GF-D8 (cell line): ENCODE data around the gene RNU2-1.
"Not testable (repeated sequence)": the region's sequence is repeated elsewhere in the genome, so short reads cannot be mapped to it uniquely, and the experiment has no call there.

ENCODE experiments used
- DNase-seq: peaks from one replicate; lab custom pipeline; 2025; lab: John Stamatoyannopoulos, UW

RNU2-1 gene

DNA sequence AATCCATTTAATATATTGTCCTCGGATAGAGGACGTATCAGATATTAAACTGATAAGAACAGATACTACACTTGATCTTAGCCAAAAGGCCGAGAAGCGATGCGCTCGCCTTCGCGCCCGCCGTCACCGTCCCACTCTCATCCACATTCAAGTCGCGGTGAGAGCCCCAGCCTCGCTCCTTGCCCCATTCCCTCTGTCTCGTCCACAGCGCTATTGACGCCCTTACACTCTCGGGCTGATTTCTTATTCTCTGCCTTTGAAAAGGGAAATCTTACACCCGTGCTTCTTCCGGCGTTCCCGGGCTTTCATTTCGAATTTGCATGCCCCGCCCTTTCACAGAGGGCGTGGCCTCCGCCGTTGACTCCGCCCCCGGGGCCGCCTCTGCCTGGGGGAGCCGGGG lies at the start of gene RNU2-1:
RNU2-1 (minus strand) TSS at position 101 of the 400 bp plus-strand sequence.
- not testable (repeated sequence) for DNase-seq

DNA sequence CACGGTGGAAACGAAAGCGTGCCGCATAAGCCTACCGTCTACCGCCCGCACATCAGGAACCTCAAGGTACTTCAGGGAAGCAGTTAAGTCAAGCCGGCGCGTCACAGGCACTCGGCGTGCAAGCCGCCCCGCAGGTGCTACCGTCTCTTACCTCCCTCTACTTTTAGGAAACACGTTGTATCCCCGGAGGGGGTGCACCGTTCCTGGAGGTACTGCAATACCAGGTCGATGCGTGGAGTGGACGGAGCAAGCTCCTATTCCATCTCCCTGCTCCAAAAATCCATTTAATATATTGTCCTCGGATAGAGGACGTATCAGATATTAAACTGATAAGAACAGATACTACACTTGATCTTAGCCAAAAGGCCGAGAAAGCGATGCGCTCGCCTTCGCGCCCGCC lies 39.1 kb upstream of the RNU2-1 start:
- DNase-seq, result not testable (repeated sequence)

DNA sequence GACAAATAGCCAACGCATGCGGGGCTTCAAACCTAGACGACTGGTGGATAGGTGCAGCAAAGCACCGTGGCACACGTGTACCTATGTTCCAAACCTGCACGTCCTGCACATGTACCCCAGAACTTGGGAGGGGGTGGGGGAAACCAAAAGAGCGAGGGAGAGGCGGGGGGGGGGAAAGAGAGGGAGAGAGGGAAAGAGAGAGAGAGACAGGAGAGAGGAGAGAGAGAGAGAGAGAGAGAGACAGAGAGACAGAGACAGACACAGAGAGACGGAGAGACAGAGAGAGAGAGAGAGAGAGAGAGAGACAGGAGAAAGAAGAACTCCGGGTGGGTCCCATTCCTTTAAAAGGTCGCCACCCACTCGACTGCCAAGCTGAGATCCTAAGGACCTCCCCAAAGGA lies 38.7 kb upstream of the RNU2-1 start:
- DNase-seq, result not testable (repeated sequence)

DNA sequence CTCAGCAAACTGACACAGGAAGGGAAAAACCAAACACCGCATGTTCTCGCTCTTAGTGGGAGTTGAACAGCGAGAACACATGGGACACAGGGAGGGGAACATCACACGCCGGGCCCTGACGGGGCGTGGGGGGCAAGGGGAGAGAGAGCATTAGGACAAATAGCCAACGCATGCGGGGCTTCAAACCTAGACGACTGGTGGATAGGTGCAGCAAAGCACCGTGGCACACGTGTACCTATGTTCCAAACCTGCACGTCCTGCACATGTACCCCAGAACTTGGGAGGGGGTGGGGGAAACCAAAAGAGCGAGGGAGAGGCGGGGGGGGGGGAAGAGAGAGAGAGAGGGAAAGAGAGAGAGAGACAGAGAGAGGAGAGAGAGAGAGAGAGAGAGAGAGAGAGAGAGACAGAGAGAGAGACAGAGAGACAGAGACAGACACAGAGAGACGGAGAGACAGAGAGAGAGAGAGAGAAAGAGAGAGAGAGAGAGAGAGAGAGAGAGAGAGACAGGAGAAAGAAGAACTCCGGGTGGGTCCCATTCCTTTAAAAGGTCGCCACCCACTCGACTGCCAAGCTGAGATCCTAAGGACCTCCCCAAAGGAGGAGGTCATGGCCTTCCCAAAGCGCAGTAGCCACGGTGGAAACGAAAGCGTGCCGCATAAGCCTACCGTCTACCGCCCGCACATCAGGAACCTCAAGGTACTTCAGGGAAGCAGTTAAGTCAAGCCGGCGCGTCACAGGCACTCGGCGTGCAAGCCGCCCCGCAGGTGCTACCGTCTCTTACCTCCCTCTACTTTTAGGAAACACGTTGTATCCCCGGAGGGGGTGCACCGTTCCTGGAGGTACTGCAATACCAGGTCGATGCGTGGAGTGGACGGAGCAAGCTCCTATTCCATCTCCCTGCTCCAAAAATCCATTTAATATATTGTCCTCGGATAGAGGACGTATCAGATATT lies 37.1 kb upstream of the RNU2-1 start:
- not testable (repeated sequence) for DNase-seq

DNA sequence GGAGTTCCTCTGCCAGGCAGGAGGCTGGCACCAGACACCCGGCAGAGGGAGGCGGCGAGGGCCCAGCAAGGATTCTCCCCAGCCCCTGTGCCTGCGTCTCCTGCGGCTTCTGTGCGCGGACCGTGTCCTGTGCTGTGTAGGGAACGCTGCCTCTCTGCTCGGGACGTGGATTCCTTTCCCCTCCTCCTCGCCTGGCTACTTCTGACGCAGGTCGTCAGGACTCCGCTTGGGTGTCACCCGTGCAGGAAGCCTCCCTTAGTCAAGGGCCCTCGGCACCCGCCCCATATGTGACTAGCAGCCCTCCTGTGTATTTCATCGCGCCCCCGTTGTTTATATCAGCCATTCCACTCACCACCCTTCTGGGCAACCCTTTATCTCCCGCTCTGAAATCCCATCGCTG lies 12.7 kb upstream of the RNU2-1 start:
- DNase-seq, result not testable (repeated sequence)

DNA sequence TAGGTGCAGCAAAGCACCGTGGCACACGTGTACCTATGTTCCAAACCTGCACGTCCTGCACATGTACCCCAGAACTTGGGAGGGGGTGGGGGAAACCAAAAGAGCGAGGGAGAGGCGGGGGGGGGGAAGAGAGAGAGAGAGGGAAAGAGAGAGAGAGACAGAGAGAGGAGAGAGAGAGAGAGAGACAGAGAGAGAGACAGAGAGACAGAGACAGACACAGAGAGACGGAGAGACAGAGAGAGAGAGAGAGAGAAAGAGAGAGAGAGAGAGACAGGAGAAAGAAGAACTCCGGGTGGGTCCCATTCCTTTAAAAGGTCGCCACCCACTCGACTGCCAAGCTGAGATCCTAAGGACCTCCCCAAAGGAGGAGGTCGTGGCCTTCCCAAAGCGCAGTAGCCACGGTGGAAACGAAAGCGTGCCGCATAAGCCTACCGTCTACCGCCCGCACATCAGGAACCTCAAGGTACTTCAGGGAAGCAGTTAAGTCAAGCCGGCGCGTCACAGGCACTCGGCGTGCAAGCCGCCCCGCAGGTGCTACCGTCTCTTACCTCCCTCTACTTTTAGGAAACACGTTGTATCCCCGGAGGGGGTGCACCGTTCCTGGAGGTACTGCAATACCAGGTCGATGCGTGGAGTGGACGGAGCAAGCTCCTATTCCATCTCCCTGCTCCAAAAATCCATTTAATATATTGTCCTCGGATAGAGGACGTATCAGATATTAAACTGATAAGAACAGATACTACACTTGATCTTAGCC lies 7.0 kb upstream of the RNU2-1 start:
- not testable (repeated sequence) for DNase-seq

DNA sequence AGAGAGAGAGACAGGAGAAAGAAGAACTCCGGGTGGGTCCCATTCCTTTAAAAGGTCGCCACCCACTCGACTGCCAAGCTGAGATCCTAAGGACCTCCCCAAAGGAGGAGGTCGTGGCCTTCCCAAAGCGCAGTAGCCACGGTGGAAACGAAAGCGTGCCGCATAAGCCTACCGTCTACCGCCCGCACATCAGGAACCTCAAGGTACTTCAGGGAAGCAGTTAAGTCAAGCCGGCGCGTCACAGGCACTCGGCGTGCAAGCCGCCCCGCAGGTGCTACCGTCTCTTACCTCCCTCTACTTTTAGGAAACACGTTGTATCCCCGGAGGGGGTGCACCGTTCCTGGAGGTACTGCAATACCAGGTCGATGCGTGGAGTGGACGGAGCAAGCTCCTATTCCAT lies 5.8 kb upstream of the RNU2-1 start:
- not testable (repeated sequence) for DNase-seq

DNA sequence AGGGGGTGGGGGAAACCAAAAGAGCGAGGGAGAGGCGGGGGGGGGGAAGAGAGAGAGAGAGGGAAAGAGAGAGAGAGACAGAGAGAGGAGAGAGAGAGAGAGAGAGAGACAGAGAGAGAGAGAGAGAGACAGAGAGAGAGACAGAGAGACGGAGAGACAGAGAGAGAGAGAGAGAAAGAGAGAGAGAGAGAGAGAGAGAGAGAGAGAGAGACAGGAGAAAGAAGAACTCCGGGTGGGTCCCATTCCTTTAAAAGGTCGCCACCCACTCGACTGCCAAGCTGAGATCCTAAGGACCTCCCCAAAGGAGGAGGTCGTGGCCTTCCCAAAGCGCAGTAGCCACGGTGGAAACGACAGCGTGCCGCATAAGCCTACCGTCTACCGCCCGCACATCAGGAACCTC lies 514 bp downstream of the RNU2-1 start:
- not testable (repeated sequence) for DNase-seq

DNA sequence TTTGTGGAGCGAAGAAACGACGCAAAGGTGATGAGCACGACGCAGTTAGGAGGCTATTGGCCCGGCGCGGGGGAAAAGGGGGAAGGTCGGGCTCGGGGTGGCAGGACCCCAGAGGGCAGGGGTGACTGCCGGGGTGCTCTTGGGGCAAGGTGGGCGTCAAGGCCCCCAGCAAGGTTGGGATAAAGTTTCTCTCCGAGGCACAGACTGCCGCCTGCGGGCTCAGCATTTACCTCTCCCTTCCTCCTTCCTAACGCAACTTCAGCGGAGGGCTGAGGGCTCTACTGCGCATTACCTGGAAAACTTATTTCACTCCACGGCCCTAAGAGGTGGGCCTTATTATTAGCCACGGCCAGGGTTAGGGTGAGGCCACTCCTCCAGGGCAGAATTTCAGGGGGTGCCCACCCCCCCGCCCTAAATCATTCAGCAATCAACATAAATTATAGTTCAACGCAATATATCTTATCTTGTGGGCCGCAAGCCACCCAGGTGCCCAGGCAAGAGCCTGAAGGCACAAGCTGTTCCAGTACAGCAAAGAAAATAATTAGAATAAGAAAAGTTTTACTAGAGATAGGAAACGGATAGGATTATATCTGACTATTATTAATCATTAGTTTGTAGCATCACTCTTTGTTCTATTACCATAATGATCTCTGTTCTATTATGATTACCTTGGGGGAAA lies 1.6 kb downstream of the RNU2-1 start:
- not testable (repeated sequence) for DNase-seq

DNA sequence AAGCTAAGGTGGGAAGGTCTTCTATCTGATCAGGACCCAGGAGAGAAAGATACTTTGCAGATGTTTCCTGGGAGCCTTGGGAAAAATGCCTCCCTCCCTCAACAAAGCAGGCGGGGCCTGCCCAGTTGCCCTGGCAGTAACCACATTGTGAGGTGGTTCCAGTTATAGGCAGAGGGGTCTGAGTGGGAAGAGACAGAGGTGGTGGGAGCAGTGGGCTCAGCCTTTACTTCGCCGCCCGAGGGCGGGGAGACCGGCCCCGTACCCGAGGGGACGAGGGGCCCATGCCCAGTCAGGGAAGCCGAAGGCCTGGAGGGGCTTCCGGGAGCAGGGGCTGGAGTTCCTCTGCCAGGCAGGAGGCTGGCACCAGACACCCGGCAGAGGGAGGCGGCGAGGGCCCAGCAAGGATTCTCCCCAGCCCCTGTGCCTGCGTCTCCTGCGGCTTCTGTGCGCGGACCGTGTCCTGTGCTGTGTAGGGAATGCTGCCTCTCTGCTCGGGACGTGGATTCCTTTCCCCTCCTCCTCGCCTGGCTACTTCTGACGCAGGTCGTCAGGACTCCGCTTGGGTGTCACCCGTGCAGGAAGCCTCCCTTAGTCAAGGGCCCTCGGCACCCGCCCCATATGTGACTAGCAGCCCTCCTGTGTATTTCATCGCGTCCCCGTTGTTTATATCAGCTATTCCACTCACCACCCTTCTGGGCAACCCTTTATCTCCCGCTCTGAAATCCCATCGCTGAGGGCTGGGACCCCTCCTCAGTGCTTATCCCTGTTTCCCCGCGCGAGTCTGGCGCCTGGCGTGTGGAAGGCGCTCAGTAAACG lies 2.4 kb downstream of the RNU2-1 start:
- not testable (repeated sequence) for DNase-seq

DNA sequence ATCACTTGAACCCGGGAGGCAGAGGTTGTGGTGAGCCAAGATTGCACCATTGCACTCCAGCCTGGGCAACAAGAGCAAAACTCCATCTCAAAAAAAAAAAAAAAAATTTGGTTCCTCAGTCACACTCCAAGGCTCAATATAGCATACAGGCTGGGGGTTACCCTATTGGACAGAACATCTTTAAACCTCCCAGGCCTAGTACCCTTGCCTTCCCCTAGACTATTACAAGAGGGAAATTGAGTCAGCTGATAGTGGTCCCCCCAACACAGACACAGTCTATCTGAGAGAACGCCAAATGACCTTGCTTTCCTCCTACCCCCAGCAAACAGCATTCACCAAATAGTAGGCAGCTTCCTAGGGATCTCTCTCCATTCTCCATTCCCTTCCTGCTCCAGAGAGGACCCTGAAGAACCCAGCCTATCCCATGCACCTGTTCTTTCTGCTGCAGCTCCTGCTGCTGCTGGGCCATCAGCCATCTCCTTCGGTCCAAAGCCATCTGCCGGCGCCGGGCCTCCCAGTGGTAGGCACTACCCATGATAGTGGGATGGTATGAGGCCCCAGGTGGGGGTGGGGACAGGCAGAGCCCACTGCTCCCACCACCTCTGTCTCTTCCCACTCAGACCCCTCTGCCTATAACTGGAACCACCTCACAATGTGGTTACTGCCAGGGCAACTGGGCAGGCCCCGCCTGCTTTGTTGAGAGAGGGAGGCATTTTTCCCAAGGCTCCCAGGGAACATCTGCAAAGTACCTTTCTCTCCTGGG lies 5.6 kb downstream of the RNU2-1 start, which contains the start of gene CCDC200:
CCDC200 (minus strand) TSS at position 604 of the 763 bp plus-strand sequence; CDS start at position 535, 69 bp downstream.
- not testable (repeated sequence) for DNase-seq

DNA sequence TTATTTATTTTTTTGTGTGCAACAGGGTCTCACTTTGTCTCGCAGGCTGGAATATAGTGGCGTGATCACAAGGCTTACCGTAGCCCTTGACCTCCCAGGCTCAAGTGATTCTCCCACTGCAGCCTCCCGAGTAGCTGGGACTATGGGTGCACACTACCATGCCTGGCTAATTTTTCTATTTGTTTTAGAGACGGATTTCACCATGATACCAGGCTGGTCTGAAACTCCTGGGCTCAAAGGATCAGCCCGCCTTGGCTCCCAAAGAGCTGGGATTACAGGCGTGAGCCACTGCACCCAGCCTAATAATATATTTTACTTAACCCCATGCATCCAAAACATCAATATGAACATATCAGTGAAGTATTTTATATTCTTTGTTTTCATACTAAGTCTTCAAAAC lies 7.4 kb downstream of the RNU2-1 start:
- DNase-seq, result no peak

DNA sequence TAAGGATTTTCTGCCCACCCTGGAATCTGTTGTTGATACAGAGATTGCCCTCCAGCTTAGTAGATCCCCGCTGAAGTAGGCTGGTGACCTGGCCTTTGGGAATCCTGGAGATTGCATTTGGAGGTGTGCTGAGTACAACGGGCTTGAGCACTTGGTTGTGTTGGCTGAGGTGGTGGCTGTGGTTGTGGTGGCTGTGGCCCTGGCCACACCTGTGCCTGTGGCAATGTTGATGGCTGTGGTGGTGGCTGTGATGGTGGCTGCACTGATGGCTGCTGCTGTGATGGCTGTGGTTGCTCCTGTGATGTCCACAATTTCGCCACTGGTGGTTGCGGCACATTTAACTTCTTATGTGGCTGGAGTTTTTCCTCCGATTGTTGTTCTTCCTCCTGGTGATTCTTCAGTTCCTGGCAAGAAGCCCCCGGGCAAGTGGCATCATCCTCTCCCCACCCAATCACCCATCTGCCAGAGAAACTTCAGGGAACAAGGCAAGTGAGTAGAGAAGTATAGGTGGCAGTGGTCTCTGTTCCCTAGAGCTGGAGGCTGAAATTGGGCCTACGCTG lies 9.6 kb downstream of the RNU2-1 start:
- DNase-seq, result no peak

DNA sequence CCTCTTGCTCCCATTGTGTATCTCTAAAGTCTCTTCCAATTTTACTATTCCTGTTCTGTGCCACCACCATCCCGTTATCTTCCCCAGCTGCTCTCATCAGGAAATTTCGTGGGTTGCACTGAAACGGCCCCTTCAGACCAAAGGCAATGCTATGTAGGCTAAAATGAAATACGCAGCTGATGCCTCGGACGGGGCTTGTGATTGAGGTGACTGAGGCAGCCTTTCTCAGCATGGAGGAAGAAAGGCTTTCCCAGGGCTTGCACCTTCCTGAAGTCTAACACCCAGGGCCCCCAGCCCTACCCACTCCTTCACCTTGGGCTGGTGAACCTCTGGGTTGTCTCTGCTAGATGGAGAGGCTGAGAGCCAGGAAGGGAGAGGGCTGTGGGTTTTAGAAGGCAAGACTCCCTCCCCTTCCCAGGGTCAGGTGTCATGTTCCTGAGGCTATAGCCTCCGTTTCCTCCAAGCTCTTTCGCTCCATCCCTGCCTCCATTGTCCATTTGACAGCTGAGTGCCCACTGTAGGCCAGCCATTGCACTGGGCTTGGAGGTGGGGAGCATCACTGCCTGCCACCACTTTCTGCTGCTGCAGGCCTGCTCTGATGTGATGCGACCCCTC lies 13.2 kb downstream of the RNU2-1 start:
- DNase-seq, result no peak

DNA sequence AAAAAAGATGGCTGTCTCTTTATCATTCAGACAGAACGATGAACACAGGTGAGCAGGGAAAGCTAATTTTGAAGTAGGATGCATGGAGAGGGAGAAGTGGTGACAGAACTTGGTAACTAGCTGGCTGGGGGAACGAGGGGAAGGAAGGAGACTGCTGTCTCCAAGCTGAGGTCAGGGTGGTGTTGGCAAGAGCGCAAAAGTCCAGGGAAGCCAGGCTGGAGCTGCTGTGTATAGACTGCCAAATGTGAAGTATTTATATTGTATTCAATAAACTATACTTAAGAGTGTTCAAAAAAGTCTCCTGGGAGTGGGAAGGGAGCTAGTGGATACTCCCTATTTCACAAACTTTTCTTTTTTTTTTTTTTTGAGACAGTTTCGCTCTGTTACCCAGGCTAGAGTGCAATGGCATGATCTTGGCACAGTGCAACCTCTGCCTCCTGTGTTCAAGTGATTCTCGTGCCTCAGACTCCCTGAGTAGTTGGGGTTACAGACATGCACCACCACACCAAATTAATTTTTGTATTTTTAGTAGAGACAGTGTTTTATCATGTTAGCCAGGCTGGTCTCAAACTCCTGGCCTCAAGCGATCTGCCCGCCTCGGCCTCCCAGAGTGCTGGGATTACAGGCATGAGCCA lies 13.9 kb downstream of the RNU2-1 start:
- no peak for DNase-seq

DNA sequence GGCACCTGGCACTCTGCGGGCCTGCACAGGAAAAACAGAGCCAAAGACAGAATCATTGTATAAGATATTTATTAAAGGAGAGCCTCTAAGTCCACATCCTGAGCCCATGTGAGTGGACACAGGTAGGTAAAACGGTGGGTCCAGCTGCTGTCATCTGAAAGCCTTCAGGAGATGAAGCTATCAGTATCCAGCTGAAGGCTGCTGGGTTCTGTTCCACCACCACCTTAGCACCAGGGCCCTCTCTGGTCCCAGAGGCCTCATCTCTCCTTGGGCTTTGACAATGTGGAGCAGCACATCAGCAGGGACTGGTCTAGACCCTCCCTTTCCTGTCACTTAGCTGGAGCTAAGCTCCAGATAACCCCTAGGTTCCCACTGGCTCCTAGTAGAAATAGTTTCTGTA lies 14.8 kb downstream of the RNU2-1 start:
- no peak for DNase-seq

DNA sequence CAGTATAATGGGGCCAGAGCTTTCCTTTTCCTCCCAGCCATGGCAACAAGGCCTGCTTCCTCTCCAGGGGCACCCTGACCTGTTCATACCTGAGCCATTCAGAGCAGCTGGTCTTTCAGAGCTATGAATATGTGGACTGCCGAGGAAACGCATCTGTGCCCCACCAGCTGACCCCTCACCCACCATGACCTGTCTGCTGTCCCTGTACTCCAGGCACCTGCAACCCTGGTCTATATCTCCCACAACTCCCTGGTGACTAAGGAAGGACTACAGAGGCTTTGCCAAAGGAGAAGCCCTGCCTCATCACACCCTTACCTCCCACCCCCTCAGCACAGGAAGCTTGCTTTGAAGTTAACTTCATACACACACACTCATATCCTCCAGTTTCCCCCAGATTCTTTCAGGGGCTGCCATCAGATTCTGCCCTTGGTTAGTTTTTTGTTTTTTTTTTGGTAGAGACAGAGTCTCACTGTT lies 16.1 kb downstream of the RNU2-1 start:
- no peak for DNase-seq

DNA sequence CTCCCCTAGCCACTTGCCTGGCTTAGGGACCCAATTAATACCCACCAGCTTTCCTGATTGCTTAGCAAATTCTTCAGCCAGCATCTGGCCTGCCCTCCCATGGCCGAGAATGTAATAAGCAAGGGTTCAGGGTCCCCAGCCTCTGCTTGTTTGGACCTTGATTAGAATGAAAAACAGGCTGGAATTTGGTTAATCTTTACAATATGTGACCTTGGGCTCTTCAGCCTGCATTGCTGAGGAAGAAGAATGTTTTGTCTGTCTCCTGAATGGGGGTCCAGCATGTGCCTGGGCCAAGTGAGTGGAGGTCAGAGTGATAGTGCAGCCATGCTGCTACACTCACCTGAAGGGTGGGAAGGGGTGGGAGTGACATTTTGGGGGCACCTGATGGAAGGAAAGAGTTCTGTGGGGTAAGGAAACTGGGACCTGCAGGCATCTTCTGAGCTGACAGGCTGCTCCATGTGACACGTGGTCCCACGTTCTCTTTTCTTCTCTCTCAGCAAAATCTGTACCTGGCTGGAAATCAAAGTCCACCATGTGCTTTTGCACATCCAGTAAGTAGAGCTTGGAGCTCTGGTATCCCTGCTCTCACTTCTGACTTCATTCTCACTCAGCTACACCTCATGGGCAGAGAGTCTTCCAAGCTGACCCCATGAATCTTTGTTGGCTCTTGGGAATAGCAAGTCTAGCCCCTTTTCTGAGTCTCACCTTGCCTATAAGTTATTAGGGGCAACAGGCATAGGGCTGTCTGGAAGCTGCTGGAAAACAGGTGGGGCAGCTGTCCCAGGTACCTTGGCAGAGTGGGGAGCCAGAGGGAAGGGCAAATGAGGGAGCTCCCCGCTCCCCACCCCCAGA lies 16.8 kb downstream of the RNU2-1 start:
- DNase-seq, result no peak
